Vagina (tissue), 2 donors: Measurements from ENCODE around the gene IL1R2. TPM values are rescaled to one million over a fixed set of nuclear protein-coding genes. Genes with fewer than 3 reads are reported as not detected.
A peak's percentile ranks its signal among the peaks of the same experiment; 100 is the strongest.

Experiments
- DNase-seq, 2 donors: peaks; one replicate each; pipeline ENCODE4 v3.0.0-alpha.2; 2017; ENCODE audit errors: extremely low spot score in 2 of 2
- H3K27ac ChIP-seq: fragments of 200-600 bp; sonication (generic); one replicate; pipeline ENCODE4 v1.5.1; 2019
- H3K27me3 ChIP-seq: fragments of 200-600 bp; sonication (generic); one replicate; pipeline ENCODE4 v1.5.1; 2019
- H3K36me3 ChIP-seq, 2 donors: fragments of 200-600 bp; sonication (generic); one replicate each; pipeline ENCODE4 v1.5.1; 2017 to 2019
- H3K4me1 ChIP-seq: fragments of 200-600 bp; sonication (generic); one replicate; pipeline ENCODE4 v1.5.1; 2019
- H3K4me3 ChIP-seq, 2 donors: fragments of 200-600 bp; sonication (generic); 1 replicate in 1 of 2; 2 replicates in 1 of 2; pipeline ENCODE4 v1.5.1; 2016 to 2019
- H3K9me3 ChIP-seq: fragments of 200-600 bp; sonication (generic); one replicate; pipeline ENCODE4 v1.5.1; 2019
- CTCF ChIP-seq, 3 experiments: fragments of 450-650 bp in 2 of 3; fragments of 200-600 bp in 1 of 3; sonication (generic) in 1 of 3; IDR thresholded peaks; one replicate each; pipeline ENCODE4 v1.5.1; 2017 to 2019; ENCODE audit warnings: antibody characterized with exemption in 3 of 3, mild to moderate bottlenecking in 2 of 3, moderate library complexity in 2 of 3
- POLR2A ChIP-seq, 2 donors: fragments of 450-650 bp; IDR thresholded peaks; one replicate each; pipeline ENCODE4 v1.6.1; 2017; ENCODE audit warnings: antibody characterized with exemption in 2 of 2, mild to moderate bottlenecking in 2 of 2, moderate library complexity in 2 of 2
- POLR2AphosphoS5 ChIP-seq, 2 donors: sonication (generic); formaldehyde crosslinking; IDR thresholded peaks; one replicate each; pipeline ENCODE4 v1.9.0; 2017; ENCODE audit warnings: antibody characterized with exemption in 2 of 2, mild to moderate bottlenecking in 2 of 2, low read depth in 1 of 2; ENCODE audit not compliant: insufficient read depth in 1 of 2
- intact Hi-C: fragments of 100-400 bp; cut with DNase I; formaldehyde crosslinking; loops from one replicate; pipeline ENCODE4 v1.15.1; 2023
- total RNA-seq: library from RNA; depleted of rRNA; stranded (reverse); fragments of >200 nt; gene quantifications from one replicate; pipeline ENCODE4 v1.2.3, GENCODE V29; 2016

The IL1R2 gene
- total RNA-seq = 63.3 TPM

GRCh38 chr2:101991721-101992145, at the start of gene IL1R2:
TSS of gene IL1R2 (plus strand) at chr2:101991960. CDS start at chr2:102008576, 16,616 bp downstream.
- Histone ChIP-seq H3K36me3 (no peaks in the 10 kb centered on the region), H3K4me1 (peaks cover 11% of the 10 kb centered on the region), H3K9me3 (no peaks in the 10 kb centered on the region), H3K27ac (peak within 1 kb of the TSS; percentile 17), H3K27me3 (no peaks in the 10 kb centered on the region), H3K4me3 (peak within 1 kb of the TSS in 1 of 2 donors; percentile 26)
- intact Hi-C loops = no loop called here
- DNase-seq = no peak
- TF ChIP-seq POLR2A (IDR thresholded peaks at IDR 0.05) (no peak), CTCF (IDR thresholded peaks at IDR 0.05) (peak in 1 of 3 experiments; percentile 15), POLR2AphosphoS5 (IDR thresholded peaks at IDR 0.05; ENCODE audit: insufficient read depth in 1 of 2, low read depth in 1 of 2) (peak in 1 of 2 donors; percentile 31)

GRCh38 chr2:101942851-101943250, 48.9 kb upstream of the IL1R2 start:
- no peak overlapping the region for H3K4me3 ChIP-seq
- H3K27ac ChIP-seq = no peak overlapping the region
- DNase-seq = no peak
- intact Hi-C loops = no loop called here
- TF ChIP-seq POLR2A (IDR thresholded peaks at IDR 0.05) = no peak
- no peak for TF ChIP-seq CTCF (IDR thresholded peaks at IDR 0.05)
- TF ChIP-seq POLR2AphosphoS5 (IDR thresholded peaks at IDR 0.05; ENCODE audit: insufficient read depth in 1 of 2, low read depth in 1 of 2) = no peak
- no peaks in the 10 kb centered on the region for H3K4me1 ChIP-seq
- H3K27me3 ChIP-seq = no peaks in the 10 kb centered on the region
- H3K36me3 ChIP-seq = no peaks in the 10 kb centered on the region
- no peaks in the 10 kb centered on the region for H3K9me3 ChIP-seq

GRCh38 chr2:101946372-101947039, 45.3 kb upstream of the IL1R2 start:
- Histone ChIP-seq H3K4me3 (no peak overlapping the region), H3K9me3 (no peaks in the 10 kb centered on the region)
- no peak for DNase-seq

GRCh38 chr2:101947374-101947773, 44.4 kb upstream of the IL1R2 start:
- TF ChIP-seq POLR2AphosphoS5 (IDR thresholded peaks at IDR 0.05; ENCODE audit: insufficient read depth in 1 of 2, low read depth in 1 of 2) (no peak), CTCF (IDR thresholded peaks at IDR 0.05) (no peak), POLR2A (IDR thresholded peaks at IDR 0.05) (no peak)
- intact Hi-C loops = no loop called here
- H3K9me3 ChIP-seq = no peaks in the 10 kb centered on the region
- no peak for DNase-seq
- no peaks in the 10 kb centered on the region for H3K4me1 ChIP-seq
- H3K36me3 ChIP-seq = no peaks in the 10 kb centered on the region
- H3K4me3 ChIP-seq = no peak overlapping the region
- no peak overlapping the region for H3K27ac ChIP-seq
- no peaks in the 10 kb centered on the region for H3K27me3 ChIP-seq

More at GRCh38 chr2:101946372-101947039, 45.3 kb upstream of the IL1R2 start:
- Histone ChIP-seq H3K36me3 (no peaks in the 10 kb centered on the region), H3K4me1 (no peaks in the 10 kb centered on the region), H3K27ac (no peak overlapping the region), H3K27me3 (no peaks in the 10 kb centered on the region)
- TF ChIP-seq POLR2AphosphoS5 (IDR thresholded peaks at IDR 0.05; ENCODE audit: insufficient read depth in 1 of 2, low read depth in 1 of 2) (no peak), CTCF (IDR thresholded peaks at IDR 0.05) (no peak)
- intact Hi-C loops = no loop called here

GRCh38 chr2:101948625-101949155, 43.1 kb upstream of the IL1R2 start:
- Histone ChIP-seq H3K4me3 (no peak overlapping the region), H3K9me3 (no peaks in the 10 kb centered on the region), H3K4me1 (no peaks in the 10 kb centered on the region), H3K27ac (no peak overlapping the region), H3K36me3 (no peaks in the 10 kb centered on the region), H3K27me3 (no peaks in the 10 kb centered on the region)
- TF ChIP-seq POLR2A (IDR thresholded peaks at IDR 0.05) = no peak
- TF ChIP-seq POLR2AphosphoS5 (IDR thresholded peaks at IDR 0.05; ENCODE audit: insufficient read depth in 1 of 2, low read depth in 1 of 2) = no peak
- no peak for TF ChIP-seq CTCF (IDR thresholded peaks at IDR 0.05)
- intact Hi-C loops = no loop called here
- DNase-seq = no peak
